Spleen (tissue), 11 donors: ENCODE measurements around the gene PTX4. TPM values are rescaled to one million over a fixed set of nuclear protein-coding genes. Genes with fewer than 3 reads are reported as not detected.
A peak's percentile ranks its signal among the peaks of the same experiment; 100 is the strongest.

Source experiments
- DNase-seq: peaks from one replicate; pipeline ENCODE4 v3.0.0-alpha.2; 2020
- H3K27ac ChIP-seq, 8 donors: fragments of 200-600 bp; sonication (generic) in 7 of 8; 1 replicate in 4 of 8; 2 replicates in 4 of 8; pipeline versions ENCODE4 v1.5.0 to v1.8.0; 2016 to 2021; ENCODE audit warnings: inconsistent platforms in 4 of 8, mild to moderate bottlenecking in 4 of 8, moderate library complexity in 1 of 8
- H3K27me3 ChIP-seq, 7 donors: fragments of 200-600 bp; sonication (generic) in 6 of 7; replicated peaks in 1 of 7; 1 replicate in 4 of 7; 2 replicates in 3 of 7; pipeline versions ENCODE4 v1.5.0 to v1.8.0; 2016 to 2021; ENCODE audit warnings: inconsistent platforms in 3 of 7, mild to moderate bottlenecking in 1 of 7
- H3K36me3 ChIP-seq, 6 donors: fragments of 200-600 bp; sonication (generic) in 5 of 6; 1 replicate in 4 of 6; 2 replicates in 2 of 6; pipeline versions ENCODE4 v1.5.0 to v1.8.0; 2016 to 2021; ENCODE audit warnings: inconsistent platforms in 2 of 6
- H3K4me1 ChIP-seq, 6 donors: fragments of 200-600 bp; sonication (generic) in 5 of 6; 1 replicate in 3 of 6; 2 replicates in 3 of 6; pipeline versions ENCODE4 v1.5.0 to v1.8.0; 2016 to 2021; ENCODE audit warnings: inconsistent platforms in 3 of 6
- H3K4me3 ChIP-seq, 8 donors: fragments of 200-600 bp; sonication (generic) in 7 of 8; 1 replicate in 4 of 8; 2 replicates in 4 of 8; pipeline versions ENCODE4 v1.5.0 to v1.8.0; 2016 to 2021; ENCODE audit warnings: inconsistent platforms in 4 of 8, mild to moderate bottlenecking in 4 of 8, moderate library complexity in 2 of 8
- H3K9me3 ChIP-seq, 8 donors: fragments of 200-600 bp; sonication (generic) in 7 of 8; 1 replicate in 4 of 8; 2 replicates in 4 of 8; pipeline versions ENCODE4 v1.5.0 to v1.8.0; 2016 to 2021; ENCODE audit warnings: inconsistent platforms in 4 of 8
- POLR2A ChIP-seq, 3 donors: fragments of 450-650 bp; IDR thresholded peaks; one replicate each; pipeline ENCODE4 v1.5.1; 2017; ENCODE audit warnings: antibody characterized with exemption in 3 of 3, mild to moderate bottlenecking in 1 of 3
- POLR2AphosphoS5 ChIP-seq, 3 donors: sonication (generic); formaldehyde crosslinking; IDR thresholded peaks; one replicate each; pipeline ENCODE4 v1.5.1; 2017; ENCODE audit warnings: antibody characterized with exemption in 3 of 3
- WGBS, 5 donors: extraction: QIAGEN DNeasy Blood & Tissue Kit in 3 of 5; methylation state at CpG; one replicate each; pipeline versions ENCODE4 v1.1.5 to v1.1.7; 2013 to 2018; 5-methylcytosine and 5-hydroxymethylcytosine counted together
- intact Hi-C: fragments of 100-400 bp; cut with DNase I; formaldehyde crosslinking; loops from one replicate; pipeline ENCODE4 v1.15.0; 2023; ENCODE audit warnings: low total_unique reads
- polyA plus RNA-seq, 3 donors: library from polyadenylated mRNA; stranded (reverse); fragments of 200-250 nt; gene quantifications; one replicate each; pipeline ENCODE4 v1.2.1, GENCODE V29; 2013
- total RNA-seq, 7 donors: library from RNA; depleted of rRNA in 3 of 7; stranded (reverse); fragments of >200 nt in 3 of 7; fragmentation: NEBNext Ultra II Directional in 4 of 7; extraction: Animal tissue kit (Norgen Biotek cat#: 25700) in 4 of 7; gene quantifications; one replicate each; pipeline versions ENCODE4 v1.1.0 to v1.2.1, GENCODE V29; 2016 to 2021
- TF ChIP-seq, protein P1 (sequence below), 11 experiments: fragments of 200-600 bp in 7 of 11; fragments of 450-650 bp in 4 of 11; sonication (generic) in 4 of 11; IDR thresholded peaks in 8 of 11; conservative IDR thresholded peaks in 3 of 11; 1 replicate in 7 of 11; 2 replicates in 4 of 11; pipeline versions ENCODE4 v1.4.0 to v1.8.0; 2016 to 2021; ENCODE audit warnings: antibody characterized with exemption in 11 of 11, inconsistent platforms in 4 of 11, mild to moderate bottlenecking in 1 of 11
- donor health status: healthy with polysubstance abuse.
- donor health status: DM: no; HTN: no; CAD: no; lungs with moderate emphysema.
- donor health status: DM: no; HTN: no; CAD: no.
- donor health status: Bipolar disorder and iron deficiency.
- donor health status: healthy.
- donor health status: DM: no; HTN: no; CAD: no.
- donor health status: DM: yes; HTN: yes; CAD: no.

The PTX4 gene
- total and polyA plus RNA-seq, 10 donors: 0.03 to 0.85 (median 0.44) TPM; not detected in 3

DNA sequence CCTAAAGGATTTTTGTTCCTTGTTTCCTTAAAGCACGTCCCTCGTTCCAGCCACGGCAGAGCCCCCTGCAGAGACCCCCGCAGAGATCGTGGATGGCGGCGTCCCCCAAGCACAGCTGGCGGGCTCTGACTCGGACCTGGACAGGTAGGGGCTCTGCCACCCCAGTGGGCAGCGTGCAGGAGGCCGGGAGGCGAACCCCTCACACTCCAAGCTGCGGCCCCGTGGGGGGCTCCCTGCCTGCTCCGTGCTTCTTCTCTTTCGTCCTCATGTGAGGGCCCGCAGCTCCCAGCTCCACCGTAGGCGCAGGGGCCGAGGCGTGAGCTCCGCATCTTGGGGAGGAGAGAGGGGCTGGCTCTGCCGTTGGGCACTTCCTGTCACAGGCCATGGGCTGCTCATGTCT, 12.9 kb upstream of the PTX4 start:
- Histone ChIP-seq H3K4me1 (no peaks in the 10 kb centered on the region), H3K27me3 (no peaks in the 10 kb centered on the region), H3K27ac (no peak overlapping the region), H3K9me3 (no peaks in the 10 kb centered on the region), H3K36me3 (peaks cover 10 to 97% (median 85%) of the 10 kb centered on the region in 6 donors), H3K4me3 (no peak overlapping the region)
- intact Hi-C loops: no loop called here
- peak; percentile 69 for DNase-seq
- TF ChIP-seq POLR2A (IDR thresholded peaks at IDR 0.05) (no peak), POLR2AphosphoS5 (IDR thresholded peaks at IDR 0.05) (no peak)
- TF ChIP-seq, protein P1, sequence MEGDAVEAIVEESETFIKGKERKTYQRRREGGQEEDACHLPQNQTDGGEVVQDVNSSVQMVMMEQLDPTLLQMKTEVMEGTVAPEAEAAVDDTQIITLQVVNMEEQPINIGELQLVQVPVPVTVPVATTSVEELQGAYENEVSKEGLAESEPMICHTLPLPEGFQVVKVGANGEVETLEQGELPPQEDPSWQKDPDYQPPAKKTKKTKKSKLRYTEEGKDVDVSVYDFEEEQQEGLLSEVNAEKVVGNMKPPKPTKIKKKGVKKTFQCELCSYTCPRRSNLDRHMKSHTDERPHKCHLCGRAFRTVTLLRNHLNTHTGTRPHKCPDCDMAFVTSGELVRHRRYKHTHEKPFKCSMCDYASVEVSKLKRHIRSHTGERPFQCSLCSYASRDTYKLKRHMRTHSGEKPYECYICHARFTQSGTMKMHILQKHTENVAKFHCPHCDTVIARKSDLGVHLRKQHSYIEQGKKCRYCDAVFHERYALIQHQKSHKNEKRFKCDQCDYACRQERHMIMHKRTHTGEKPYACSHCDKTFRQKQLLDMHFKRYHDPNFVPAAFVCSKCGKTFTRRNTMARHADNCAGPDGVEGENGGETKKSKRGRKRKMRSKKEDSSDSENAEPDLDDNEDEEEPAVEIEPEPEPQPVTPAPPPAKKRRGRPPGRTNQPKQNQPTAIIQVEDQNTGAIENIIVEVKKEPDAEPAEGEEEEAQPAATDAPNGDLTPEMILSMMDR (IDR thresholded peaks at IDR 0.05 in 8 of 11, conservative IDR thresholded peaks at IDR 0.05 in 3 of 11): no peak
- WGBS, 5 donors: 95 to 98% (median 96%) methylated on average over 19 to 23 of the region's 23 CpGs

DNA sequence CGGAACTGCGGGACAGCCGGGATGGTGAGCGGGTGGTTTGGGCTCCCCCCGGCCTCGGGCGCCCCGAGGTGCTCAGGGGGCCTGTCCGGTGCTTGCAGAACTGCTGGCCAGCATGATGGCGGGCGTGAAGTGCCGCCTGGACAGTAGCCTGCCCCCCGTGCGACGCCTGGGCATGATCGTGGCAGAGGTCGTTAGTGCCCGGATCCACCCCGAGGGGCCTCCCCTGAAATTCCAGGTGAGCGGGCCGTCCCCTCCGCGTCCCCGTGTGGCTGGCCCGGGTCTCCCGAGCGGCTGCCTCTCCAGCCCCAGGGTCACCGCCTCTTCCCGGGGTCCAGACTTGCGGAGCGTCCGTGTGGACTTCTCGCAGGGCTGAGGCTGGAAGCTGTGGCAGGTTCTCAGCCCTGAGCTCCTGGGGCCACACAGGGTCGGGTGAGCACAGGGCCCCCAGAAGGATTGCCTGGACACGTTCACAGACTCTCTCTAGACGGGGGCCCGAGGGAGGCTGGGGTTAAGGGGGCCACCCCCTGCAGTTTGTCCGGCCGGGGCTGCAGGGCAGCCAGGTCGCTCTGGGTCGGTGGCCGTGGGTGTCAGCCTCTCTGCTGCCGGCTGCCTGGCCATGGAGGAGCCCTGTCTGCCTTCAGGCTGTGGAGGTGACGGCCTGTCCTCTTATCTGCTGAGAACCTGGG, 11.9 kb upstream of the PTX4 start:
- WGBS, 5 donors: 96 to 97% (median 97%) methylated on average over 19 to 44 of the region's 44 CpGs
- Histone ChIP-seq H3K27me3 (no peaks in the 10 kb centered on the region), H3K9me3 (no peaks in the 10 kb centered on the region), H3K4me1 (peaks cover 0 to 8% (median under 1%) of the 10 kb centered on the region in 6 donors), H3K4me3 (no peak overlapping the region), H3K36me3 (peaks cover 10 to 97% (median 85%) of the 10 kb centered on the region in 6 donors), H3K27ac (no peak overlapping the region)
- intact Hi-C loops: no loop called here
- DNase-seq: peak; percentile 51
- TF ChIP-seq POLR2AphosphoS5 (IDR thresholded peaks at IDR 0.05): no peak
- no peak for TF ChIP-seq POLR2A (IDR thresholded peaks at IDR 0.05)
- TF ChIP-seq, protein P1 (IDR thresholded peaks at IDR 0.05 in 8 of 11, conservative IDR thresholded peaks at IDR 0.05 in 3 of 11): no peak

DNA sequence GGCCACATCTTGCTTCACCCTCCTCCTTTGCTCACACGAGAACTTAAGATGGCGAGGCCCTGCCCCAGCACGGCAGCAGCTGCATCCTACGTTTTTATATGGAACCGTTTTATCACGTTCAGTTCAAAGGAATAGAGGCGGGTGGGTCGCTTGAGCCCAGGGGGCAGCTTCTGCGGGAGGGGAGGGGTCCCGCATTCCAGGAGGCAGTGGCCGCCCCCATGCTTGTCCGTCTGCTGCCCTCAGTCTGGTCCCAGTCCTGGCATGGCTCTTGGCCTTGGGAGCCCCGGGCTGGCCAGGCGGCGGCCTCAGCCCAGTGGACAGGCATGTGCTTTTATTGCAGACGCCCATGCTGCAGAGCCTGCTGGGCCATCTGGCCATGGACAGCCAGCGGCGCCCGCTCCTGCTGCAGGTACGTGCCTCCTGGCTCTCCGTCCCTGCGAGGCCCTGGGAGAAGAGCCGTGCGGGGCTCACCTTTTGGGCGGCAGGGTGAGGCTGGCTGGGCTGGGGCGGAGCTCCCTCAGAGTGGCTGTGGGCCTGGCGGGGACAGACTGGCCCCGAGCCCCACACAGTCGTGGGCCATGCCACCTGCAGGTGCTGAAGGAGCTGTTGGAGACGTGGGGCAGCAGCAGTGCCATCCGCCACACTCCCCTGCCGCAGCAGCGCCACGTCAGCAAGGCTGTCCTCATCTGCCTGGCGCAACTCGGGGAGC, 11.2 kb upstream of the PTX4 start:
- H3K4me1 ChIP-seq: peaks cover 0 to 15% (median 7%) of the 10 kb centered on the region in 6 donors
- H3K36me3 ChIP-seq: peaks cover 10 to 97% (median 90%) of the 10 kb centered on the region in 6 donors
- WGBS, 5 donors: 91 to 96% (median 95%) methylated on average over 20 to 36 of the region's 36 CpGs
- no peak overlapping the region for H3K4me3 ChIP-seq
- no peak for TF ChIP-seq POLR2A (IDR thresholded peaks at IDR 0.05)
- TF ChIP-seq, protein P1 (IDR thresholded peaks at IDR 0.05 in 8 of 11, conservative IDR thresholded peaks at IDR 0.05 in 3 of 11): no peak
- no peak for TF ChIP-seq POLR2AphosphoS5 (IDR thresholded peaks at IDR 0.05)
- H3K9me3 ChIP-seq: no peaks in the 10 kb centered on the region
- no peaks in the 10 kb centered on the region for H3K27me3 ChIP-seq
- intact Hi-C loops: no loop called here
- DNase-seq: peak; percentile 72
- H3K27ac ChIP-seq: no peak overlapping the region
